ENCODE results near the gene GJA1.
"Not testable (repeated sequence)": the region's sequence is repeated elsewhere in the genome, so short reads cannot be mapped to it uniquely, and the experiment has no call there.

Gene GJA1

GRCh38 chr6:121435444-121436069 lies at the start of gene GJA1:
TSS of gene GJA1 (plus strand) at chr6:121435646. CDS start at chr6:121446848, 11,202 bp downstream.
- DNase-seq = no peak

- not testable (repeated sequence) for DNase-seq
These were observed 48.9 kb upstream of the GJA1 start for GRCh38 chr6:121386551-121386950.

GRCh38 chr6:121389419-121389818 lies 46.0 kb upstream of the GJA1 start:
- no peak for DNase-seq

- DNase-seq = no peak
These were observed 41.5 kb upstream of the GJA1 start for GRCh38 chr6:121393731-121394505.

GRCh38 chr6:121395736-121396135 lies 39.7 kb upstream of the GJA1 start:
- DNase-seq = no peak

GRCh38 chr6:121397188-121397587 lies 38.3 kb upstream of the GJA1 start:
- not testable (repeated sequence) for DNase-seq

GRCh38 chr6:121398127-121398526 lies 37.3 kb upstream of the GJA1 start:
- DNase-seq = no peak

- DNase-seq = no peak
These were observed 35.5 kb upstream of the GJA1 start for GRCh38 chr6:121399966-121400365.

GRCh38 chr6:121403964-121404363 lies 31.5 kb upstream of the GJA1 start:
- no peak for DNase-seq

GRCh38 chr6:121405306-121405705 lies 30.1 kb upstream of the GJA1 start:
- DNase-seq = no peak

- DNase-seq = no peak
These were observed 27.1 kb upstream of the GJA1 start for GRCh38 chr6:121408321-121408720.

GRCh38 chr6:121413879-121414278 lies 21.6 kb upstream of the GJA1 start:
- no peak for DNase-seq

GRCh38 chr6:121418346-121418745 lies 17.1 kb upstream of the GJA1 start:
- no peak for DNase-seq

GRCh38 chr6:121426686-121427085 lies 8.8 kb upstream of the GJA1 start:
- no peak for DNase-seq

GRCh38 chr6:121428872-121429756 lies 6.3 kb upstream of the GJA1 start:
- DNase-seq = no peak

GRCh38 chr6:121430514-121431460 lies 4.7 kb upstream of the GJA1 start:
- no peak for DNase-seq

GRCh38 chr6:121431776-121432175 lies 3.7 kb upstream of the GJA1 start:
- DNase-seq = not testable (repeated sequence)

- no peak for DNase-seq
These were observed 1.2 kb upstream of the GJA1 start for GRCh38 chr6:121434037-121434770.

GRCh38 chr6:121436274-121436857 lies 920 bp downstream of the GJA1 start:
- no peak for DNase-seq

- DNase-seq = no peak
These were observed 1.8 kb downstream of the GJA1 start for GRCh38 chr6:121436960-121437850.

Data from CD4-positive, alpha-beta T cell treated with Interleukin-21 for 1 hour (primary cell).